Gastroesophageal sphincter (tissue), 3 donors: ENCODE results near the gene EHMT1.
"Not testable (repeated sequence)": the region's sequence is repeated elsewhere in the genome, so short reads cannot be mapped to it uniquely, and the experiment has no call there.

Experiments used
- EP300 ChIP-seq: sonication (generic); formaldehyde crosslinking; IDR thresholded peaks from one replicate; pipeline ENCODE4 v1.6.1; 2017; ENCODE audit warnings: antibody characterized with exemption, mild to moderate bottlenecking
- POLR2A ChIP-seq, 2 donors: fragments of 450-650 bp; IDR thresholded peaks; one replicate each; pipeline ENCODE4 v1.6.1; 2017; ENCODE audit warnings: antibody characterized with exemption in 2 of 2, mild to moderate bottlenecking in 2 of 2, moderate library complexity in 1 of 2
- POLR2AphosphoS5 ChIP-seq: sonication (generic); formaldehyde crosslinking; IDR thresholded peaks from one replicate; pipeline ENCODE4 v1.6.1; 2017; ENCODE audit warnings: antibody characterized with exemption
- TF ChIP-seq, protein P1 (sequence below), 4 experiments: fragments of 200-600 bp in 2 of 4; fragments of 450-650 bp in 2 of 4; sonication (generic) in 1 of 4; IDR thresholded peaks; one replicate each; pipeline ENCODE4 v1.5.1; 2017 to 2019; ENCODE audit warnings: antibody characterized with exemption in 4 of 4, mild to moderate bottlenecking in 2 of 4, moderate library complexity in 2 of 4

DNA sequence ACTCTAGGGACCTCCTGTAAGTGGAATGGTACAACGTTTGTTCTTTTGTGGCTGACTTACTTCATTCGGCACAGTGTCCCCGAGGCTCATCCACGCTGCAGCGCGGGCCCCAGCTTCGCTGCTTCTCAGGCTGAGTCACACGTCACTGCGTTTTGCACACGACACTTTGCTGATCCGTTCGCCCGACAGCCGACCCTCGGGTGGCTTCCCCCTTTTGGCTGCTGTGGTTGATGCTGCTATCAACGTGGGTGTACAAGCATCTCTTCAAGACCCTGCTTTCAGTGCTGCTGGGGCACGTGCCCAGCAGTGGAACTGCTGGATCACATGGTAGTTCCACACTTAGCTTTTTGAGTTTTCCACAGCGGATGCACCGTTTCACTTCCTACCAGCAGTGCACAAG, 107.5 kb downstream of the EHMT1 start:
- TF ChIP-seq POLR2AphosphoS5; POLR2A (IDR thresholded peaks at IDR 0.05); EP300: not testable (repeated sequence)
- TF ChIP-seq, protein P1, sequence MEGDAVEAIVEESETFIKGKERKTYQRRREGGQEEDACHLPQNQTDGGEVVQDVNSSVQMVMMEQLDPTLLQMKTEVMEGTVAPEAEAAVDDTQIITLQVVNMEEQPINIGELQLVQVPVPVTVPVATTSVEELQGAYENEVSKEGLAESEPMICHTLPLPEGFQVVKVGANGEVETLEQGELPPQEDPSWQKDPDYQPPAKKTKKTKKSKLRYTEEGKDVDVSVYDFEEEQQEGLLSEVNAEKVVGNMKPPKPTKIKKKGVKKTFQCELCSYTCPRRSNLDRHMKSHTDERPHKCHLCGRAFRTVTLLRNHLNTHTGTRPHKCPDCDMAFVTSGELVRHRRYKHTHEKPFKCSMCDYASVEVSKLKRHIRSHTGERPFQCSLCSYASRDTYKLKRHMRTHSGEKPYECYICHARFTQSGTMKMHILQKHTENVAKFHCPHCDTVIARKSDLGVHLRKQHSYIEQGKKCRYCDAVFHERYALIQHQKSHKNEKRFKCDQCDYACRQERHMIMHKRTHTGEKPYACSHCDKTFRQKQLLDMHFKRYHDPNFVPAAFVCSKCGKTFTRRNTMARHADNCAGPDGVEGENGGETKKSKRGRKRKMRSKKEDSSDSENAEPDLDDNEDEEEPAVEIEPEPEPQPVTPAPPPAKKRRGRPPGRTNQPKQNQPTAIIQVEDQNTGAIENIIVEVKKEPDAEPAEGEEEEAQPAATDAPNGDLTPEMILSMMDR (IDR thresholded peaks at IDR 0.05): not testable (repeated sequence)
